T-helper 2 cell treated with Interferon-gamma antibody and Interleukin-4, amounts not matched to agents 5 μg/mL and 100 μg/mL, for 36 hours (primary cell): ENCODE data around the gene TMC2.
A peak's percentile ranks its signal among the peaks of the same experiment; 100 is the strongest.
"Not testable (repeated sequence)": the region's sequence is repeated elsewhere in the genome, so short reads cannot be mapped to it uniquely, and the experiment has no call there.

Experiments used
- DNase-seq: peaks from one replicate; pipeline ENCODE4 v3.0.0; 2021; ENCODE audit warnings: low spot score
- H3K27ac Mint-ChIP-seq: one replicate; pipeline ENCODE4 v1.8.0; 2021; ENCODE audit warnings: mild to moderate bottlenecking, mixed read lengths
- H3K27me3 Mint-ChIP-seq: one replicate; pipeline ENCODE4 v1.8.0; 2021; ENCODE audit warnings: low read depth, mixed read lengths
- H3K36me3 Mint-ChIP-seq: one replicate; pipeline ENCODE4 v1.8.0; 2021; ENCODE audit warnings: low read depth, mixed read lengths
- H3K4me1 Mint-ChIP-seq: one replicate; pipeline ENCODE4 v1.8.0; 2021; ENCODE audit warnings: low read depth, mixed read lengths
- H3K4me3 Mint-ChIP-seq: one replicate; pipeline ENCODE4 v1.8.0; 2022; ENCODE audit warnings: mild to moderate bottlenecking, moderate library complexity, mixed read lengths
- H3K9me3 Mint-ChIP-seq: one replicate; pipeline ENCODE4 v1.8.0; 2021; ENCODE audit warnings: mixed read lengths

Gene TMC2

GRCh38 chr20:2519115-2519809 is 17.1 kb upstream of the TMC2 start:
- Mint-ChIP-seq H3K36me3 (no peaks in the 10 kb centered on the region), H3K9me3 (no peaks in the 10 kb centered on the region), H3K27ac (no peak overlapping the region), H3K27me3 (peaks cover 8% of the 10 kb centered on the region), H3K4me1 (peaks cover 18% of the 10 kb centered on the region), H3K4me3 (no peak overlapping the region)
- no peak for DNase-seq

- peaks cover 5% of the 10 kb centered on the region for H3K27me3 Mint-ChIP-seq
- no peaks in the 10 kb centered on the region for H3K9me3 Mint-ChIP-seq
- DNase-seq: no peak
- H3K36me3 Mint-ChIP-seq: no peaks in the 10 kb centered on the region
- no peak overlapping the region for H3K27ac Mint-ChIP-seq
- H3K4me3 Mint-ChIP-seq: no peak overlapping the region
- peaks cover 22% of the 10 kb centered on the region for H3K4me1 Mint-ChIP-seq
Observed at GRCh38 chr20:2520617-2521016, 15.8 kb upstream of the TMC2 start.

- Mint-ChIP-seq H3K4me1 (peaks cover 22% of the 10 kb centered on the region), H3K9me3 (no peaks in the 10 kb centered on the region), H3K4me3 (no peak overlapping the region)
Observed at GRCh38 chr20:2521369-2522305, 14.7 kb upstream of the TMC2 start.

GRCh38 chr20:2522826-2523429 is 13.4 kb upstream of the TMC2 start:
- not testable (repeated sequence) for H3K4me3 Mint-ChIP-seq, DNase-seq, H3K27me3 Mint-ChIP-seq, H3K36me3 Mint-ChIP-seq, H3K27ac Mint-ChIP-seq, H3K9me3 Mint-ChIP-seq
- H3K4me1 Mint-ChIP-seq: peaks cover 22% of the 10 kb centered on the region

More at GRCh38 chr20:2521369-2522305, 14.7 kb upstream of the TMC2 start:
- peak; percentile 42 for DNase-seq
- no peaks in the 10 kb centered on the region for H3K36me3 Mint-ChIP-seq
- no peak overlapping the region for H3K27ac Mint-ChIP-seq
- H3K27me3 Mint-ChIP-seq: peaks cover 5% of the 10 kb centered on the region

GRCh38 chr20:2523919-2524708 is 12.3 kb upstream of the TMC2 start:
- H3K9me3 Mint-ChIP-seq: no peaks in the 10 kb centered on the region
- H3K36me3 Mint-ChIP-seq: no peaks in the 10 kb centered on the region
- H3K27ac Mint-ChIP-seq: peak overlapping the region; percentile 89
- H3K27me3 Mint-ChIP-seq: peaks cover 5% of the 10 kb centered on the region
- peaks cover 22% of the 10 kb centered on the region for H3K4me1 Mint-ChIP-seq
- H3K4me3 Mint-ChIP-seq: peak overlapping the region; percentile 83
- peak; percentile 86 for DNase-seq

DNA sequence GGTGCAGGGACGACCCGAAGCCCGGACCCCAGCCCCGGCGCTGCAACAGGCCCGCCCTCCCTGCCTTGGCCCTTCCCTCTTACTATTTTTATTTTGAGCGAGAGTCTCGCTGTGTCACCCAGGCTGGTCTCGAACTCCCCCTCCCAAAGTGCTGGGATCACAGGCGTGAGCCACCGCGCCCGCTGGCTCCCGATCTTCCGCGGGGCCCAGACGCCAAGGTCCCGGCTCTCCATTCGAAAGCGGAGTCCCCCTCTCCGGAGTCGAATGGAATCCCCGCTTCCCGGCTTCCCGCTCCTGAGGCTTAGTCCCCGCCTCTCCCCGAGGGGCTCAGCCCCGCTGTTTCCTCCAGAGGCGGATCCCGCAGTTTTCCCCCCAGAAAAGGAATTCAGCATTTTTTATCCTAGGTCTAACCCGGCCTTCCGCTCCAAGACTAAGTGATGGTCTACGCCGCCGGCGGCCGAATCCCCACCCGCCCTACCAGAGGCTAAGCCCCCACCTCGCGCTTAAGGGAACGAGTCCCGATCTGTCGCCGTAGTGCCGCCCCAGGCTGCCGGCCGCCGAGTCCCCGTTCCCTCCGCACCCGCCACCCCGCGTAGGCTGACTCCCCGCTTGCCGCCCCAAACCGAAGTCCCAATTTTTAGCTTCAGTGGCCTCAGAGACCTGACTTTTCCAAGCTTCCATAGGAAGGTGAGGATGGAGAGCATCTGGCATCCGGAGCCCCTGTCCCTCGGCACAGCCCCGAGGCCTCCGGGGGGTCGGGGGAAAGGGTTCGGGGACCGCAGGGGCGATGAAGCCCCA is 11.5 kb upstream of the TMC2 start:
- Mint-ChIP-seq H3K36me3 (no peaks in the 10 kb centered on the region), H3K27me3 (peaks cover 5% of the 10 kb centered on the region), H3K4me3 (peak overlapping the region; percentile 83), H3K9me3 (no peaks in the 10 kb centered on the region), H3K27ac (peak overlapping the region; percentile 89), H3K4me1 (peaks cover 22% of the 10 kb centered on the region)
- peak; percentile 18 for DNase-seq

- H3K27me3 Mint-ChIP-seq: not testable (repeated sequence)
Observed at GRCh38 chr20:2526218-2526583, 10.2 kb upstream of the TMC2 start.

GRCh38 chr20:2527762-2528161 is 8.6 kb upstream of the TMC2 start:
- peaks cover 10% of the 10 kb centered on the region for H3K4me1 Mint-ChIP-seq
- DNase-seq: no peak
- no peak overlapping the region for H3K4me3 Mint-ChIP-seq
- no peaks in the 10 kb centered on the region for H3K36me3 Mint-ChIP-seq
- no peak overlapping the region for H3K27ac Mint-ChIP-seq
- peaks cover 4% of the 10 kb centered on the region for H3K27me3 Mint-ChIP-seq
- no peaks in the 10 kb centered on the region for H3K9me3 Mint-ChIP-seq

More at GRCh38 chr20:2526218-2526583, 10.2 kb upstream of the TMC2 start:
- not testable (repeated sequence) for DNase-seq, H3K9me3 Mint-ChIP-seq, H3K36me3 Mint-ChIP-seq, H3K27ac Mint-ChIP-seq, H3K4me3 Mint-ChIP-seq
- H3K4me1 Mint-ChIP-seq: peaks cover 18% of the 10 kb centered on the region

GRCh38 chr20:2528671-2529271 is 7.6 kb upstream of the TMC2 start:
- DNase-seq: no peak
- Mint-ChIP-seq H3K4me3 (no peak overlapping the region), H3K36me3 (no peaks in the 10 kb centered on the region), H3K4me1 (peaks cover 8% of the 10 kb centered on the region), H3K27me3 (peaks cover 6% of the 10 kb centered on the region), H3K27ac (no peak overlapping the region), H3K9me3 (no peaks in the 10 kb centered on the region)

GRCh38 chr20:2533118-2533517 is 3.3 kb upstream of the TMC2 start:
- H3K27me3 Mint-ChIP-seq: peaks cover 10% of the 10 kb centered on the region

DNA sequence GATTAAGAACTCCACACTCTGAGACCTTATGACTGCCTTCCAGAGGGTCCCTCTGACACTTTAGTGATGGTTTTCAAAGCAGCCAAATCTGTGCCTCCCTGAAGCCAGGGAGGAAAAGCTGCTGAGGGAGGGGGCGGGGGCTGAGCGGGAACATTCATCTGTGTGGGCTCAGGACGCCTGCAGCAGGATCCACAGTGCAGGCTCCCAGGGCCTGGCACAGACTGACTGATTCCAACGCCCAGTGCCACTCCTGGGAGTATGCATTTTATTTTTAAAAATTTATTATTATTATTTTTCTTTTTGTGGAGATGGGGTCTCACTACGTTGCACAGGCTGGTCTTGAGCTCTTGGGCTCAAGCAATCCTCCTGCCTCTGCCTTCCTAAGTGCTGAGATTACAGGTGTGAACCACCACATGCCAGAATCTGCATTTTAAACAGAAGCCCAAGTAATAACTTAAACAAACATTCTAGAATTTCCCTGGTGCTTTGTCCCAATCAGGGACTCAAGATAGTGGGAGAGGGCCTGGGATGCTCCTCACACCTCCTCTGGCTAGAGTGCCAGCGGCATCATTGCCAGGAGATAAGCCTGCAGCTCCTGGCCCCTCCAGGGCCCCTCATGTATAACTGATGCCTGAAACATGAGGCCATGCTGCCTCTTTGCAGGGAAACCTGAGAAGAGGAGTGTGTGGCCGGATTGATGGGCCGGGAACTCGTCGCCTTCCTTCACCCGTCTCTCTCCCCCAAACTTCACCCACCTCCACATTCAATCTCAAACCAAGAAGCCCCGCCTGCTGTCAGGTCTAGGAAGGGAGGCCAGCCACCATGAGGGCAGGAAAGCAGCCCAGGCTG is 438 bp upstream of the TMC2 start:
- DNase-seq: no peak
- Mint-ChIP-seq H3K4me1 (no peaks in the 10 kb centered on the region), H3K9me3 (no peaks in the 10 kb centered on the region), H3K36me3 (no peaks in the 10 kb centered on the region), H3K27ac (no peak overlapping the region), H3K4me3 (no peak overlapping the region), H3K27me3 (peaks cover 22% of the 10 kb centered on the region)

More at GRCh38 chr20:2533118-2533517, 3.3 kb upstream of the TMC2 start:
- DNase-seq: no peak
- no peak overlapping the region for H3K27ac Mint-ChIP-seq
- no peaks in the 10 kb centered on the region for H3K9me3 Mint-ChIP-seq
- no peaks in the 10 kb centered on the region for H3K4me1 Mint-ChIP-seq
- H3K36me3 Mint-ChIP-seq: no peaks in the 10 kb centered on the region
- H3K4me3 Mint-ChIP-seq: no peak overlapping the region

DNA sequence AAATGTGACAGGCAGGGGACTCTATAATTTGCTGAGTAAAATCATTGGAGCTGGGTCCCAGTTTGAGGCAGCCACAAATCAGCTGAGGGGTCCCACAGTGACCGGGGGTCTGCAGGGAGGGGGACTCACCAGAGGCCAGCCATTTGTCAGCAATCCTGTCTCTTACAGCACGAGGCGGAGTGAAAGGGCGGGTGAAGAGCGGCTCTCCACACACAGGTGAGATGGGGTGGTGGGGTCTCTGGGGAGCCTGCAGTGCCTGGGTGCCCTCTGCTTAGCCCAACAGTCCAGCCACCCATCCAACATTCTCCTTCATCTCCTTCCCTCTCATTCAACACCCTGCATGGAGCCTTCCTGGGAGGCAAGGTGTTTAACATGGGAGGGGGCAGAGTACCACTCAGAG is 728 bp downstream of the TMC2 start:
- Mint-ChIP-seq H3K4me3 (no peak overlapping the region), H3K27ac (no peak overlapping the region), H3K4me1 (no peaks in the 10 kb centered on the region), H3K9me3 (no peaks in the 10 kb centered on the region), H3K27me3 (peaks cover 22% of the 10 kb centered on the region), H3K36me3 (no peaks in the 10 kb centered on the region)
- no peak for DNase-seq
